Adrenal gland (tissue), 12 donors: Measurements from ENCODE around the gene RNF145. TPM values are rescaled to one million over a fixed set of nuclear protein-coding genes. Genes with fewer than 3 reads are reported as not detected.

ENCODE experiments used
- DNase-seq, 7 donors: peaks; one replicate each; pipeline ENCODE4 v3.0.0-alpha.2; 2019 to 2020
- H3K27ac ChIP-seq, 5 donors: fragments of 200-600 bp; sonication (generic) in 4 of 5; 1 replicate in 3 of 5; 2 replicates in 2 of 5; pipeline versions ENCODE4 v1.5.1 to v1.8.0; 2016 to 2020; ENCODE audit warnings: mild to moderate bottlenecking in 1 of 5
- H3K27me3 ChIP-seq: fragments of 200-600 bp; 2 replicates; pipeline ENCODE4 v1.8.0; 2021
- H3K36me3 ChIP-seq, 2 donors: fragments of 200-600 bp; replicated peaks in 1 of 2; 1 replicate in 1 of 2; 2 replicates in 1 of 2; pipeline versions ENCODE4 v1.5.1 to v1.8.0; 2018 to 2022
- H3K4me1 ChIP-seq, 2 donors: fragments of 200-600 bp; replicated peaks in 1 of 2; 1 replicate in 1 of 2; 2 replicates in 1 of 2; pipeline versions ENCODE4 v1.5.1 to v1.8.0; 2018 to 2021
- H3K4me3 ChIP-seq, 4 donors: fragments of 200-600 bp; sonication (generic) in 3 of 4; one replicate each; pipeline ENCODE4 v1.5.1; 2016 to 2018
- H3K9me3 ChIP-seq, 3 donors: fragments of 200-600 bp; sonication (generic) in 1 of 3; replicated peaks in 1 of 3; 1 replicate in 2 of 3; 2 replicates in 1 of 3; pipeline versions ENCODE4 v1.5.1 to v1.8.0; 2016 to 2021
- POLR2A ChIP-seq, 2 donors: fragments of 450-650 bp; IDR thresholded peaks; one replicate each; pipeline ENCODE4 v1.6.1; 2017; ENCODE audit warnings: antibody characterized with exemption in 2 of 2, mild to moderate bottlenecking in 2 of 2, moderate library complexity in 1 of 2
- WGBS, 4 donors: extraction: QIAGEN DNeasy Blood & Tissue Kit in 2 of 4; methylation state at CpG; one replicate each; pipeline versions ENCODE4 v1.1.5 to v1.1.7; 2013 to 2017; 5-methylcytosine and 5-hydroxymethylcytosine counted together
- intact Hi-C, 2 donors: fragments of 100-400 bp; cut with DNase I; formaldehyde crosslinking; loops; one replicate each; pipeline versions ENCODE4 v1.14.1 to v1.15.0; 2022 to 2023
- polyA plus RNA-seq, 3 donors: library from polyadenylated mRNA; stranded (reverse); fragments of 200-250 nt in 2 of 3; fragments of 350-450 nt in 1 of 3; fragmentation: Illumina TruSeq in 1 of 3; extraction: RNeasy Lipid Tissue Mini Kit (QIAGEN cat#74804) in 1 of 3; gene quantifications; one replicate each; pipeline ENCODE4 v1.2.3, GENCODE V29; 2013 to 2014
- total RNA-seq, 9 donors: library from RNA; depleted of rRNA in 4 of 9; stranded (reverse); fragments of >200 nt in 4 of 9; fragments of 120-200 nt in 1 of 9; fragmentation: NEBNext Ultra II Directional in 1 of 9; extraction: Animal tissue kit (Norgen Biotek cat#: 25700) in 1 of 9; gene quantifications; one replicate each; pipeline versions ENCODE4 v1.1.0 to v1.2.4, GENCODE V29; 2013 to 2023
- TF ChIP-seq, protein P1 (sequence below), 6 experiments: fragments of 450-650 bp in 4 of 6; fragments of 200-600 bp in 2 of 6; sonication (generic) in 1 of 6; IDR thresholded peaks; 1 replicate in 5 of 6; 2 replicates in 1 of 6; pipeline versions ENCODE4 v1.5.1 to v1.8.0; 2016 to 2021; ENCODE audit warnings: antibody characterized with exemption in 6 of 6, mild to moderate bottlenecking in 2 of 6, moderate library complexity in 1 of 6
- donor health status: healthy with polysubstance abuse.
- donor health status: Bipolar disorder and iron deficiency.
- donor health status: DM: yes; HTN: yes; CAD: no.
- donor health status: DM: no; HTN: no; CAD: no.
- donor health status: DM: no; HTN: no; CAD: no.
- donor health status: DM: yes; HTN: yes; CAD: no.

Gene RNF145
- total and polyA plus RNA-seq, 12 donors: 20.2 to 138 (median 69.6) TPM

DNA sequence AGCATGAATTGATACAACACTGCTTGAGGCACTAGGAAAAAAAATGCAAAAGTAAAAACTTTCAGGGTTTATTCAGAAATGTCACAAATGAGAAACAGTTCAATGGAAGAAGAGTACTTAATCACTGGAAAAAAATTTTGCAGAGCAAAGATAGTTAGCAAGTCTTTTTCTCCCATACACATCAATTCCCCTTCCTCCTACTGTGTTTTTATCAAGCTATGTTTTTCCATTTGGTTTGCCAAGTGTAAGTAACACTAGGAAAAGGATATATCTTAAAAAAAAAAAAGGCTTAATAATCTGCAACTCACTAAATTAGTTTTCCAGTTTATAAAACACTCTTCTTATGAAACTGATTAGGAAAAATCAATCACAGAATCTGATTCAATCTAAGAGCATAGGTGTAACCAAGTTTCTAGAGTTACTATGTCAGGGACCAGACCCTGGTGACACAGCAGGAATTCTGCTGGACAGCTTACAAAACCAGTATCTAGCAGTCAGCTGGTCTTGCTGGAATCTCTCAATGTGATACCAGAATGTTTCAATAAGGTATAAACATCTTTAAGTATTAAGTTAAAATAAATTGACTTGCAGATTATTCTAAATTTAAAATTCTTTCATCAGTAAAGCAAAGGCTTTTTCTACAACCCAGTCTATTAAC is 34.7 kb downstream of the RNF145 start:
- Histone ChIP-seq H3K36me3 (peaks cover 0 to 6% of the 10 kb centered on the region in 2 donors), H3K9me3 (no peaks in the 10 kb centered on the region), H3K27ac (peak overlapping the region in 1 of 5 donors; percentile 64), H3K4me1 (peaks cover 9 to 53% of the 10 kb centered on the region in 2 donors), H3K4me3 (no peak overlapping the region), H3K27me3 (no peaks in the 10 kb centered on the region)
- TF ChIP-seq POLR2A (IDR thresholded peaks at IDR 0.05): no peak
- TF ChIP-seq, protein P1, sequence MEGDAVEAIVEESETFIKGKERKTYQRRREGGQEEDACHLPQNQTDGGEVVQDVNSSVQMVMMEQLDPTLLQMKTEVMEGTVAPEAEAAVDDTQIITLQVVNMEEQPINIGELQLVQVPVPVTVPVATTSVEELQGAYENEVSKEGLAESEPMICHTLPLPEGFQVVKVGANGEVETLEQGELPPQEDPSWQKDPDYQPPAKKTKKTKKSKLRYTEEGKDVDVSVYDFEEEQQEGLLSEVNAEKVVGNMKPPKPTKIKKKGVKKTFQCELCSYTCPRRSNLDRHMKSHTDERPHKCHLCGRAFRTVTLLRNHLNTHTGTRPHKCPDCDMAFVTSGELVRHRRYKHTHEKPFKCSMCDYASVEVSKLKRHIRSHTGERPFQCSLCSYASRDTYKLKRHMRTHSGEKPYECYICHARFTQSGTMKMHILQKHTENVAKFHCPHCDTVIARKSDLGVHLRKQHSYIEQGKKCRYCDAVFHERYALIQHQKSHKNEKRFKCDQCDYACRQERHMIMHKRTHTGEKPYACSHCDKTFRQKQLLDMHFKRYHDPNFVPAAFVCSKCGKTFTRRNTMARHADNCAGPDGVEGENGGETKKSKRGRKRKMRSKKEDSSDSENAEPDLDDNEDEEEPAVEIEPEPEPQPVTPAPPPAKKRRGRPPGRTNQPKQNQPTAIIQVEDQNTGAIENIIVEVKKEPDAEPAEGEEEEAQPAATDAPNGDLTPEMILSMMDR (IDR thresholded peaks at IDR 0.05): no peak
- intact Hi-C loops: loop anchor here in 1 of 2 donors (5.0 kb wide), 1 partner anchor 33 kb away; the partner anchor contains the start of gene RNF145
- DNase-seq: no peak

DNA sequence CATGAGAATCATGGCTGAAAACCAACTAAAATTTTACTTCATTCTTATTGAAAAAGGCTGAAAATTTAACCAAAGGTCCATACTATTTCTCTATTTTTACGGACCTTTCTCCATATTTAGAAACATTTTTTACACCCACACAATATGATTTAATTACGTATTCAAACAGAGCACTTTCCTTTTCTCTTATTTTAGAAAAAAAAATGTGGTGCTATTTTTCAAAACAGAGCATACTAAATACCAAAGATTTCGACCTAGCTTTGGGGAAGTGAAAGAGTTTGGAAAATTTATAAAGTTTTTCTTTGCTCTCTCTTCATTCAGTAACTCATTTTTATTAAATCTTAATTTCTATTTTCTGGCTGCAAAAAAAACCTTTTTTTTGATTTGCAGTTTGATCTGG is 38.1 kb downstream of the RNF145 start:
- WGBS, 4 donors: 51 to 77% (median 75%) methylated on average over 3 of the region's 3 CpGs
- Histone ChIP-seq H3K4me1 (peaks cover 9 to 30% of the 10 kb centered on the region in 2 donors), H3K9me3 (no peaks in the 10 kb centered on the region), H3K4me3 (no peak overlapping the region), H3K27ac (no peak overlapping the region), H3K36me3 (peaks cover 0 to 19% of the 10 kb centered on the region in 2 donors), H3K27me3 (no peaks in the 10 kb centered on the region)
- no peak for DNase-seq
- intact Hi-C loops: loop anchor here in 1 of 2 donors (5.0 kb wide), 1 partner anchor 36 kb away; the partner anchor contains the start of gene RNF145
- TF ChIP-seq, protein P1 (IDR thresholded peaks at IDR 0.05): no peak
- no peak for TF ChIP-seq POLR2A (IDR thresholded peaks at IDR 0.05)

DNA sequence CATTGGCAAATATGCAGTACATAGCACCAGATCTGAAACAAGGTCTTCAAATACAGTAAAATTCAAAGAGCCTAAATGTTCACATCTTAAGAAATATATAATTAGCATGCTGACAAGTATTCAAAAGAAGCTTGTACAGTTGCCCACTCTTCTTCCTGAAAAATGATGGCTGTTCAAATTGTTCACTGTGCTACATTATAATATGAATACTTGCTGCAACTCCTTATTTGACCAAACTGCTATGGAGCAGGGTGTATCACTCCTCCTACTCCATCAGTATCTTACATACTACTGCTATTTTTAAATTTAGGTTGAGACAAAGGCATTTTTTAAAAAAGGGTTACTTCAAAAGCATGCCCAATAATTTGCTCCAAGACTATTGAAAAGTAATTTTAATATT is 39.3 kb downstream of the RNF145 start:
- no peak for DNase-seq
- Histone ChIP-seq H3K4me1 (peaks cover 9 to 17% of the 10 kb centered on the region in 2 donors), H3K9me3 (no peaks in the 10 kb centered on the region), H3K4me3 (no peak overlapping the region), H3K27me3 (no peaks in the 10 kb centered on the region), H3K27ac (no peak overlapping the region), H3K36me3 (peaks cover 0 to 27% of the 10 kb centered on the region in 2 donors)
- intact Hi-C loops: loop anchor here in 1 of 2 donors (5.0 kb wide), 1 partner anchor 37 kb away; the partner anchor contains the start of gene RNF145
- no peak for TF ChIP-seq POLR2A (IDR thresholded peaks at IDR 0.05)
- TF ChIP-seq, protein P1 (IDR thresholded peaks at IDR 0.05): no peak

DNA sequence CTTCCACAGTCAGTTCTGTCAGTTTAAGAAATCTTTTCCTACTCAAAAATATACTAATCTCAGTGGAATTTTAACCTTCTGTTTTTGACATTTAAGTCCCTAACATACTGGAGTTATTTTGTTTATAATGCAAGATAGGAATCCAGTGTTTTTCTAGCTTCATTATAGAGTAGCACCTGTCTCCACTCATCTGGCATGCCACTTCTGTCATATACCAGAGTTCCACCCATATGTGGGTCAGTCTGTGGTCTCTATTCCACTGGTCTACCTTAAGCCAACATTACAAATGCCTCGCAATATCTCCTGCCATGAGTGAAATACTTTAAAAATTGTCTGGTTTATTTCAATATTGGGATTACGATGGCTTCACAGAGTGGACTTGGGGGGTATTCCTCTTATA is 42.9 kb downstream of the RNF145 start:
- intact Hi-C loops: no loop called here
- no peak for DNase-seq
- no peaks in the 10 kb centered on the region for H3K27me3 ChIP-seq
- 97 to 100% (median 99%) methylated on average over 2 of the region's 2 CpGs for WGBS, 4 donors
- no peak overlapping the region for H3K27ac ChIP-seq
- no peaks in the 10 kb centered on the region for H3K4me1 ChIP-seq
- no peaks in the 10 kb centered on the region for H3K9me3 ChIP-seq
- H3K36me3 ChIP-seq: peaks cover 0 to 32% of the 10 kb centered on the region in 2 donors
- H3K4me3 ChIP-seq: no peak overlapping the region
- TF ChIP-seq, protein P1 (IDR thresholded peaks at IDR 0.05): no peak
- no peak for TF ChIP-seq POLR2A (IDR thresholded peaks at IDR 0.05)
